Upper lobe of left lung (tissue), 6 donors: ENCODE data around the gene MCF2L. TPM values are rescaled to one million over a fixed set of nuclear protein-coding genes. Genes with fewer than 3 reads are reported as not detected.
A peak's percentile ranks its signal among the peaks of the same experiment; 100 is the strongest.

Experiments used
- ATAC-seq, 2 donors: fragments of 200-7000 bp; cut with Tn5 transposase; one replicate each; pipeline ENCODE4 v1.9.1; 2022; ENCODE audit warnings: mild to moderate bottlenecking in 2 of 2, moderate library complexity in 2 of 2; ENCODE audit not compliant: low FRiP score in 2 of 2
- DNase-seq, 2 donors: peaks; one replicate each; pipeline ENCODE4 v3.0.0-alpha.2; 2019 to 2020
- H3K27ac ChIP-seq, 4 donors: fragments of 200-600 bp; sonication (generic); one replicate each; pipeline ENCODE4 v1.5.1; 2016 to 2019
- H3K27me3 ChIP-seq, 4 donors: fragments of 200-600 bp; sonication (generic); one replicate each; pipeline ENCODE4 v1.5.1; 2017 to 2019
- H3K36me3 ChIP-seq, 4 donors: fragments of 200-600 bp; sonication (generic); one replicate each; pipeline ENCODE4 v1.5.1; 2016 to 2019
- H3K4me1 ChIP-seq, 4 donors: fragments of 200-600 bp; sonication (generic); one replicate each; pipeline ENCODE4 v1.5.1; 2018 to 2019
- H3K4me3 ChIP-seq, 4 donors: fragments of 200-600 bp; sonication (generic); one replicate each; pipeline ENCODE4 v1.5.1; 2017 to 2019; ENCODE audit warnings: mild to moderate bottlenecking in 2 of 4, moderate library complexity in 1 of 4
- H3K9me3 ChIP-seq, 4 donors: fragments of 200-600 bp; sonication (generic); one replicate each; pipeline ENCODE4 v1.5.1; 2018 to 2019
- CTCF ChIP-seq, 6 experiments: fragments of 450-650 bp in 4 of 6; fragments of 200-600 bp in 2 of 6; sonication (generic) in 2 of 6; IDR thresholded peaks; one replicate each; pipeline ENCODE4 v1.5.1; 2016 to 2019; ENCODE audit warnings: antibody characterized with exemption in 6 of 6
- EP300 ChIP-seq, 4 donors: sonication (generic); formaldehyde crosslinking; IDR thresholded peaks; one replicate each; pipeline ENCODE4 v1.5.1; 2017; ENCODE audit warnings: antibody characterized with exemption in 4 of 4, control low read depth in 2 of 4
- POLR2A ChIP-seq, 4 donors: fragments of 450-650 bp; IDR thresholded peaks; one replicate each; pipeline ENCODE4 v1.5.1; 2016 to 2017; ENCODE audit warnings: antibody characterized with exemption in 4 of 4, mild to moderate bottlenecking in 2 of 4
- POLR2AphosphoS5 ChIP-seq, 2 donors: sonication (generic); formaldehyde crosslinking; IDR thresholded peaks; one replicate each; pipeline ENCODE4 v1.5.1; 2017; ENCODE audit warnings: antibody characterized with exemption in 2 of 2
- WGBS, 2 donors: methylation state at CpG; one replicate each; pipeline ENCODE4 v1.1.5; 2017 to 2018; 5-methylcytosine and 5-hydroxymethylcytosine counted together
- total RNA-seq, 6 donors: library from RNA; depleted of rRNA in 4 of 6; stranded (reverse); fragments of >200 nt in 4 of 6; gene quantifications; one replicate each; pipeline versions ENCODE4 v1.1.0 to v1.2.1, GENCODE V29; 2016 to 2021
- donor health status: DM: no; HTN: no; CAD: no; lungs with moderate emphysema.
- donor health status: DM: no; HTN: yes; CAD: no; lungs with severe emphysema.

MCF2L gene
- total RNA-seq, 6 donors from 2014 or later = 14.3 to 99.5 (median 53.1) TPM

GRCh38 chr13:112976526-112976925, 7.5 kb downstream of the MCF2L start:
- no peaks in the 10 kb centered on the region for H3K36me3 ChIP-seq

GRCh38 chr13:112977091-112977490, 8.1 kb downstream of the MCF2L start:
- no peak for TF ChIP-seq POLR2A (IDR thresholded peaks at IDR 0.05)
- TF ChIP-seq POLR2AphosphoS5 (IDR thresholded peaks at IDR 0.05) = no peak
- no peak for TF ChIP-seq EP300 (IDR thresholded peaks at IDR 0.05)
- TF ChIP-seq CTCF (IDR thresholded peaks at IDR 0.05) = no peak
- Histone ChIP-seq H3K4me1 (peaks cover 3 to 10% (median 8%) of the 10 kb centered on the region in 4 donors), H3K27ac (peak overlapping the region in 2 of 4 donors; percentile 80 to 85), H3K4me3 (no peak overlapping the region), H3K9me3 (no peaks in the 10 kb centered on the region), H3K36me3 (no peaks in the 10 kb centered on the region), H3K27me3 (no peaks in the 10 kb centered on the region)
- no peak for DNase-seq
- WGBS, 2 donors = 76 to 78% methylated on average over 11 of the region's 11 CpGs
- no peak for ATAC-seq

More at GRCh38 chr13:112976526-112976925, 7.5 kb downstream of the MCF2L start:
- Histone ChIP-seq H3K4me1 (peaks cover 3 to 10% (median 6%) of the 10 kb centered on the region in 4 donors), H3K4me3 (no peak overlapping the region), H3K9me3 (no peaks in the 10 kb centered on the region), H3K27me3 (no peaks in the 10 kb centered on the region), H3K27ac (peak overlapping the region in 1 of 4 donors; percentile 85)
- 88 to 94% methylated on average over 16 to 20 of the region's 20 CpGs for WGBS, 2 donors
- TF ChIP-seq EP300 (IDR thresholded peaks at IDR 0.05) (no peak), CTCF (IDR thresholded peaks at IDR 0.05) (no peak), POLR2AphosphoS5 (IDR thresholded peaks at IDR 0.05) (no peak), POLR2A (IDR thresholded peaks at IDR 0.05) (no peak)
- peak in 1 of 2 donors; percentile 63 for DNase-seq
- no peak for ATAC-seq

GRCh38 chr13:112977525-112977924, 8.5 kb downstream of the MCF2L start:
- no peaks in the 10 kb centered on the region for H3K27me3 ChIP-seq
- H3K4me3 ChIP-seq = no peak overlapping the region
- no peak for DNase-seq
- no peak for TF ChIP-seq POLR2A (IDR thresholded peaks at IDR 0.05)
- no peak for TF ChIP-seq CTCF (IDR thresholded peaks at IDR 0.05)
- TF ChIP-seq EP300 (IDR thresholded peaks at IDR 0.05) = no peak
- no peak for TF ChIP-seq POLR2AphosphoS5 (IDR thresholded peaks at IDR 0.05)
- WGBS, 2 donors = 76 to 90% methylated on average over 7 to 10 of the region's 10 CpGs
- no peak for ATAC-seq
- H3K27ac ChIP-seq = peak overlapping the region in 2 of 4 donors; percentile 80 to 85
- H3K36me3 ChIP-seq = no peaks in the 10 kb centered on the region
- peaks cover 3 to 10% (median 8%) of the 10 kb centered on the region in 4 donors for H3K4me1 ChIP-seq
- H3K9me3 ChIP-seq = no peaks in the 10 kb centered on the region

- Histone ChIP-seq H3K9me3 (no peaks in the 10 kb centered on the region), H3K36me3 (no peaks in the 10 kb centered on the region), H3K4me1 (peaks cover 0 to 10% (median 8%) of the 10 kb centered on the region in 4 donors), H3K27ac (peak overlapping the region; percentile 80 to 92 (median 82)), H3K27me3 (no peaks in the 10 kb centered on the region), H3K4me3 (peak overlapping the region; percentile 29 to 48 (median 38))
- ATAC-seq = peak in 1 of 2 donors; percentile 19
- peak in 2 of 4 donors; percentile 48 to 65 for TF ChIP-seq POLR2A (IDR thresholded peaks at IDR 0.05)
- TF ChIP-seq POLR2AphosphoS5 (IDR thresholded peaks at IDR 0.05) = peak in 1 of 2 donors; percentile 72
- TF ChIP-seq EP300 (IDR thresholded peaks at IDR 0.05) = peak in 2 of 4 donors; percentile 55 to 82
- no peak for TF ChIP-seq CTCF (IDR thresholded peaks at IDR 0.05)
- WGBS, 2 donors = 41 to 57% methylated on average over 11 to 19 of the region's 25 CpGs
- DNase-seq = peak in 1 of 2 donors; percentile 57
These were observed 9.8 kb downstream of the MCF2L start for GRCh38 chr13:112978561-112979405.
